ENCODE data around the gene SSTR4. TPM values are rescaled to one million over a fixed set of nuclear protein-coding genes. Genes with fewer than 3 reads are reported as not detected.

The SSTR4 gene
- total RNA-seq, 1 donor: not detected

DNA sequence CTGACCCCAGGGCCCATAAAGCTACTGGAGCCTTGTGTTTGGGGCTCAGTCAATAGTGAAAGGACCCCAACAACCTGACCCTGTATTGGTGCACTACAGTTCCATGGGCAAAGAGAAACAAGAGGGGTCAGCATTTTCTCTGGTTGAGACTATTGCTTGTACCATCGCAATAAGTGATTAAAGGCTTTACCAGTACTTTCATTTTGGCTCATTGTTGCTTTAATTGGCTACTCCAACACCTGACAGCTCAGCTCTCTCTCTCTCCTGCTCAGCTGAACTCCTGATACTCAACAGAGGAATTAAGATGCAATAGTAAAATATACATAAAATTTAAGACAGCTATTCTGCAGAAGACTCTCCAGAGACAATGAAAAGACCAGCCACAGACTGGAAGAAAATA lies 33.2 kb downstream of the SSTR4 start:
- TF ChIP-seq, protein P1, sequence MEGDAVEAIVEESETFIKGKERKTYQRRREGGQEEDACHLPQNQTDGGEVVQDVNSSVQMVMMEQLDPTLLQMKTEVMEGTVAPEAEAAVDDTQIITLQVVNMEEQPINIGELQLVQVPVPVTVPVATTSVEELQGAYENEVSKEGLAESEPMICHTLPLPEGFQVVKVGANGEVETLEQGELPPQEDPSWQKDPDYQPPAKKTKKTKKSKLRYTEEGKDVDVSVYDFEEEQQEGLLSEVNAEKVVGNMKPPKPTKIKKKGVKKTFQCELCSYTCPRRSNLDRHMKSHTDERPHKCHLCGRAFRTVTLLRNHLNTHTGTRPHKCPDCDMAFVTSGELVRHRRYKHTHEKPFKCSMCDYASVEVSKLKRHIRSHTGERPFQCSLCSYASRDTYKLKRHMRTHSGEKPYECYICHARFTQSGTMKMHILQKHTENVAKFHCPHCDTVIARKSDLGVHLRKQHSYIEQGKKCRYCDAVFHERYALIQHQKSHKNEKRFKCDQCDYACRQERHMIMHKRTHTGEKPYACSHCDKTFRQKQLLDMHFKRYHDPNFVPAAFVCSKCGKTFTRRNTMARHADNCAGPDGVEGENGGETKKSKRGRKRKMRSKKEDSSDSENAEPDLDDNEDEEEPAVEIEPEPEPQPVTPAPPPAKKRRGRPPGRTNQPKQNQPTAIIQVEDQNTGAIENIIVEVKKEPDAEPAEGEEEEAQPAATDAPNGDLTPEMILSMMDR (IDR thresholded peaks at IDR 0.05; ENCODE audit: insufficient read depth, low read length): no peak
- no peak for DNase-seq (ENCODE audit: low read depth)

DNA sequence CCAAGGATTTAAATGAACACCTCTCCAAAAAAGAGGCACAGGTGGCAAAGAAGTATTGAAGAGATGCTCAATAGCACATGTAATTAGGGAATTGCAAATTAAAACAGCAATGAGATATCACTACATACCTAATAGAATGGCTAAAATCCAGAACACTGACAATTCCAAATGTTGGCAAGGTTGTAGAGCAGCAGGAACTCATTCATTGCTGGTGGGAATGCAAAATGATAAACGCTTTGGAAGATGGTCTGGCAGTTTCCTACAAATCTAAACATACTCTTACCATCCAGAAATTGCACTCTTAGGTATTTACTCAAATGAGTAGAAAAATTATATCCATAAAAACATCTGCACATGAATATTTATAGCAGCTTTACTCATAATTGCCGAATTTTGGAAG lies 34.0 kb downstream of the SSTR4 start:
- H3K4me3 ChIP-seq (ENCODE audit: low read depth, low read length): no peak overlapping the region
- TF ChIP-seq, protein P1 (IDR thresholded peaks at IDR 0.05; ENCODE audit: insufficient read depth, low read length): no peak
- no peak for DNase-seq (ENCODE audit: low read depth)

More for the DNA sequence above, 33.2 kb downstream of the SSTR4 start:
- no peak overlapping the region for H3K4me3 ChIP-seq (ENCODE audit: low read depth, low read length)

DNA sequence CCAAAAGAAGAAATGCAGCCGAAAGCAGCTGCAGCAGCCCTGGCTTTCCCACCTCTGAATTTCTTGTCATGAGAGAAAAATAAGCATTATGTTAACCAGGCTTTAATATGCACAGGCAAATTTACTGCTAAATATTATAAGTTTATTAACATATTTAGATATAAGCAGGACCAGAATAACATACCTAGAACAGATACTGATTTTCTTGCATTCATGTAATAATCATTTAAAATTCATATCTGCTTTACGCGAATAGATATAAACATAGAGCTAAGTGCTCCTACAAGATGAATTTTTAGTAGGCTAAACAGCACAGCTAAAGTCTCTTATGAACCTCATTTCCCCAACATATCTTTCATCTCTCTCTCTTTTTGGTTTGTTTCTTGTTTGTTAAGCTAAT lies 36.3 kb downstream of the SSTR4 start:
- TF ChIP-seq, protein P1 (IDR thresholded peaks at IDR 0.05; ENCODE audit: insufficient read depth, low read length): no peak
- DNase-seq (ENCODE audit: low read depth): no peak
- H3K4me3 ChIP-seq (ENCODE audit: low read depth, low read length): no peak overlapping the region

DNA sequence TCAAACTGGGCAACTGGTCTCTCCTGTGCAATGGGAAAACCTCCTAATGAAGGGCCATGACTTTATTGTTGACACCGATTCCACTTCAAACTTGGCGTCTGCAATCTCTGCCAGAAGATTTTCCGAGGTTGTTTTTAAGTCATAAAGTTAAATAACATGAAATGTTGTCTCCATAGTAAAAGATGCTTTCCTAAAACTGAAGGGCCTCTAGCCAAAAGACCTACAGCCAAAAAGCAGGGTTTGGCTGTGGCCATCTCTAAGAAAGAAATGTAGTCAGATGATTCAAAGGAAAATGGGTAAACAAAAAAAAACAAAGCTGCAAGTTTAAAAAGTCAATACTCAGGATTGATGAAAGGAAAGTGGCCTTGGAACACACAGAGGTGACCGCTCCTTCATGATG lies 36.9 kb downstream of the SSTR4 start:
- no peak overlapping the region for H3K4me3 ChIP-seq (ENCODE audit: low read depth, low read length)
- no peak for DNase-seq (ENCODE audit: low read depth)
- TF ChIP-seq, protein P1 (IDR thresholded peaks at IDR 0.05; ENCODE audit: insufficient read depth, low read length): no peak

DNA sequence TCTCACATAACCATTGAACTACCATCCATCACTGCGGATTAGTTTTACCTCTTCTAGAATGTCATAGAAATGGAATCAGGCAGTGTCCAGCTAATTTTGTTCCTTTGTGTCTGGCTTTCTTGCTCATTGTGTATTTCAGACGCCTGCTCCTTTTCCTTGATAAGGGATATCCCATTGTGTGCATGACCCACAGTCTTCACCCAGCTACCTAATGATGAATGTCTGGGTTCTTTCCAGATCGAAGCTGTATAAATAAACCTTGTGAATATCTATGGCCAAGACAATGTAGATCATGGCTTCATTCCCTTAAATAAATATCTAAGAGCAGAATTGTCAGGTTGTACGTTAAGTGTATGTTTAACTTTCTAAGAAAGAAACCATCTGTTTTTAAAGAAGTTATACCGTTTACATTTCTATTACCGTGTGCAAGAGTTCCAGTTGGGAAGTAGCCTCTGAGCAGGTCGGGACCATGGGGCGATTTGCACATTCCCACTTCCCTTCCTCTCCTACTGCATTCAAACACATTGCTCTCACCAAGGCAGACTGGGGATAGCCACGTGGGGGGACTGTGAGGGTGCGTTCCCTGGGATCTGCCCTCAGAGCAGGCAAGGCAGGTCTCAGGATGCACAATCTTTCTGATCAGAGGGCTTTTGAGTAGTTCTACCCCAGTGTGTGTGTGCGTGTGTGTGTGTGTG lies 37.9 kb downstream of the SSTR4 start:
- TF ChIP-seq, protein P1 (IDR thresholded peaks at IDR 0.05; ENCODE audit: insufficient read depth, low read length): no peak
- no peak overlapping the region for H3K4me3 ChIP-seq (ENCODE audit: low read depth, low read length)
- DNase-seq (ENCODE audit: low read depth): peak; percentile 77

DNA sequence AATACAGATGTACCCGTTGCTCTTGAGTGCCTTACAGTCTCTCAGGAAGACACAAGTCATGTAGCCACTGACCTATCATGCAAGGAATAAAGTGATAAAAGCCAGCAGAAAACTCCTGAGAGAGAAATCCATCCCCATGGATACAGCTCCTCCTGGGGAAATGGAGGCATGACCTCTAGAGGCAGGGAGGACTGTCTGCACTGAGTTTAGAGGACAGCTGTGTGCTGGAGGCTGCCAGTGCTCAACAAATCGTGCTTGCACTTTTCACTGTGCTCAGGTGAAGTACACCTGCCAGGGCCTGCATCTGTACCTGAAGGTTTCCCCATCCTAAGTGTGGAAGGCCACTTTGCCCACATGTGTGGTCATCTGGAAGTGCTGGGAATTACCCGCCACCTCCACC lies 38.9 kb downstream of the SSTR4 start:
- TF ChIP-seq, protein P1 (IDR thresholded peaks at IDR 0.05; ENCODE audit: insufficient read depth, low read length): no peak
- H3K4me3 ChIP-seq (ENCODE audit: low read depth, low read length): no peak overlapping the region
- no peak for DNase-seq (ENCODE audit: low read depth)

DNA sequence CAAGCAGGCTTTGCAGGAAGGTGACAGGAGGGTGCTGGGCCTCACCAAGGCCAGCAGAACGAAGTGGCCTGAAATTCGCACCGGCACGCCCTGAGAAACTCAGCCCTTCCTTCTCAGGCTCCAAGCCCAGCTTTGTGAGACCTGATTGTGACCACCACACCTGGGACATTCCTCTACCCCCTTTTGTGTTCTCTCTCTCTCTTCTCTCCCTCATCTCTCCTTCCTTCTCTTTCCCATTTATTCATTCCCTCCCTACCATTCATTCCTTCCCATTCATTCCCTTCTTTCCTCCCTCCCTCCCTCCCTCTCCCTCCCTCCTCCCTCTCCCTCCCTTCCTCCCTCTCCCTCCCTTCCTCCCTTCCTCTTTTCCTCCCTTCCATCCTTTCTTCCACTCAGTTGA lies 42.2 kb downstream of the SSTR4 start:
- H3K4me3 ChIP-seq (ENCODE audit: low read depth, low read length): no peak overlapping the region
- TF ChIP-seq, protein P1 (IDR thresholded peaks at IDR 0.05; ENCODE audit: insufficient read depth, low read length): no peak
- no peak for DNase-seq (ENCODE audit: low read depth)
